ENCODE measurements around the gene ESPN. TPM values are rescaled to one million over a fixed set of nuclear protein-coding genes. Genes with fewer than 3 reads are reported as not detected.

The ESPN gene
- total RNA-seq, 1 experiment from 2014 or later: 53.1 TPM

DNA sequence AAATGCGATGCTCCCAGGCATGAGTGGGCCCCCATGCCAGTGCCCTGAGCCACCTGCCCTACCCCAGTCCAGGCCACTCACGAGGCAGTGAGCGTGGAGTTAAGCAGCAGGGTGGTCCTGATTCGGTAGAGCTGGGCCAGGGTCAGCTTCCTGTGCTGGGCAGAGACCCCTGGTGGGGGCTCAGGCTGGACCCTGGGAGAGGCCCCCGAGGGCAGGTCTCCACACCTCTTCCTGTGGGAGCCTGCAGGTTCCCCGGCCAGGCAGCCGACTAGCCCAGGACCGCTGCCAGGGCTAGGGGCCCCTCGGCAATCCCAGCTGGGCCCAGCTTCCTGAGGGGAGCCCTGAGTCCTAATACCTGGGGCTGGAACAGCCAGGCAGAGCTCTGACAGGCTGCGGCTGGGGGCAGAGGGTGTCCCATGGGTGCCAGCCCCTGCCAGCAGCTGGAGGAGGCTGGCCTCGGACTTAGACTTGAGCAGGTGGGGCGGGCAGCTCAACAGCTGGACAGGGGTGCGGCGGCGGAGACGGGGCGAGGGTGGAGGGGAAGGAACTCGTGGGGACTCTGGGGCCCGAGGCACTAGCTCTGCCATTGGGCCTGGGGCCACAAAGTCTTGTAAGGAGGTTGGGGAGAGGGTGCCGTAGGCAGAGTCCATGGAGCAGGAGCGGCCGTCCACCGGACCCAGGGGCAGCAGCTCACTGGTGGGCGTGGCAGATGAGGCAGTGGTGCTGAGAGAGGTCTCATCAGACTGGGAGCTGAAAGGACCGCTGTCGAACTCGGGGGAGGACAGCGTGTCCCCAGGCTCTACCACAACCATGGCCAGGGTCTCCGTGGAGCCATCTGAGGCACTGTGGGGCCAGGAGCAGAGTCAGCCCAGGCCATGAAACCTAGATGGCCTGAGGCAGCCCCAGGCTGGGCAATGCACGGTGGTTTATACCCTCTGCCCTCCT, 43.4 kb downstream of the ESPN start:
- no peak overlapping the region for H3K4ac ChIP-seq (ENCODE audit: low read depth, low read length)
- H3K14ac ChIP-seq (ENCODE audit: insufficient read depth, low read length): no peak overlapping the region
- H3K9me3 ChIP-seq (ENCODE audit: control insufficient read depth, low read depth, low read length): no peaks in the 10 kb centered on the region
- Mint-ChIP-seq H3K27ac (no peak overlapping the region; a peak in 1 of 7 replicates), H3K27me3 (ENCODE audit: low read depth) (no peaks in the 10 kb centered on the region; the same call in 1 of the 2 replicates), H3K9me3 (no peaks in the 10 kb centered on the region), H3K36me3 (ENCODE audit: insufficient read depth in 1 of 3, low read depth in 3 of 3) (peaks cover 17 to 53% (median 49%) of the 10 kb centered on the region in 3 experiments; a peak in 6 of 7 replicates), H3K4me3 (no peak overlapping the region), H3K4me1 (peaks cover 3 to 21% of the 10 kb centered on the region in 2 experiments; a peak in 3 of 4 replicates)
- no peaks in the 10 kb centered on the region for H3K79me2 ChIP-seq (ENCODE audit: insufficient read depth, low read length)
- TF ChIP-seq, protein P1, sequence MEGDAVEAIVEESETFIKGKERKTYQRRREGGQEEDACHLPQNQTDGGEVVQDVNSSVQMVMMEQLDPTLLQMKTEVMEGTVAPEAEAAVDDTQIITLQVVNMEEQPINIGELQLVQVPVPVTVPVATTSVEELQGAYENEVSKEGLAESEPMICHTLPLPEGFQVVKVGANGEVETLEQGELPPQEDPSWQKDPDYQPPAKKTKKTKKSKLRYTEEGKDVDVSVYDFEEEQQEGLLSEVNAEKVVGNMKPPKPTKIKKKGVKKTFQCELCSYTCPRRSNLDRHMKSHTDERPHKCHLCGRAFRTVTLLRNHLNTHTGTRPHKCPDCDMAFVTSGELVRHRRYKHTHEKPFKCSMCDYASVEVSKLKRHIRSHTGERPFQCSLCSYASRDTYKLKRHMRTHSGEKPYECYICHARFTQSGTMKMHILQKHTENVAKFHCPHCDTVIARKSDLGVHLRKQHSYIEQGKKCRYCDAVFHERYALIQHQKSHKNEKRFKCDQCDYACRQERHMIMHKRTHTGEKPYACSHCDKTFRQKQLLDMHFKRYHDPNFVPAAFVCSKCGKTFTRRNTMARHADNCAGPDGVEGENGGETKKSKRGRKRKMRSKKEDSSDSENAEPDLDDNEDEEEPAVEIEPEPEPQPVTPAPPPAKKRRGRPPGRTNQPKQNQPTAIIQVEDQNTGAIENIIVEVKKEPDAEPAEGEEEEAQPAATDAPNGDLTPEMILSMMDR (conservative IDR thresholded peaks at IDR 0.05): no peak
- H3K23me2 ChIP-seq (ENCODE audit: insufficient read length, low read depth, low read length, poor library complexity, severe bottlenecking): no peaks in the 10 kb centered on the region
- H3K27ac ChIP-seq (ENCODE audit: insufficient read length, low read depth, low read length): no peak overlapping the region
- H3K9ac ChIP-seq (ENCODE audit: extremely low read depth, insufficient read length, low read length): no peak overlapping the region
- no peaks in the 10 kb centered on the region for H4K20me1 ChIP-seq (ENCODE audit: control insufficient read depth, insufficient read depth, insufficient read length)
- H3K18ac ChIP-seq (ENCODE audit: insufficient read length, low read depth, low read length): no peak overlapping the region
- H4K5ac ChIP-seq (ENCODE audit: insufficient read length, low read depth, low read length): no peak overlapping the region
- H3K4me2 ChIP-seq (ENCODE audit: insufficient read depth, insufficient read length, low read length): no peak overlapping the region
- no peak overlapping the region for H2BK120ac ChIP-seq (ENCODE audit: low read depth, low read length, poor library complexity, severe bottlenecking)
- H2BK12ac ChIP-seq (ENCODE audit: insufficient read length, low read depth, low read length): no peak overlapping the region
- no peaks in the 10 kb centered on the region for H3K27me3 ChIP-seq (ENCODE audit: insufficient read depth, low read length)
- H2AK5ac ChIP-seq (ENCODE audit: insufficient read length, low read length): no peak overlapping the region
- H2BK5ac ChIP-seq (ENCODE audit: insufficient read length, low read length): no peak overlapping the region
- H3K56ac ChIP-seq (ENCODE audit: insufficient read length, low read depth, low read length): no peak overlapping the region
- no peak overlapping the region for H2AFZ ChIP-seq (ENCODE audit: low read length)
- no peak for DNase-seq
- no peak overlapping the region for H2BK15ac ChIP-seq (ENCODE audit: low read depth, low read length)
- H3K79me1 ChIP-seq (ENCODE audit: insufficient read depth, low read depth, low read length, poor library complexity, severe bottlenecking): no peaks in the 10 kb centered on the region
- H3K4me1 ChIP-seq (ENCODE audit: insufficient read depth, low read length): no peaks in the 10 kb centered on the region; the same call in 1 of the 2 replicates
- no peak overlapping the region for H3T11ph ChIP-seq (ENCODE audit: low read length)
- no peak overlapping the region for H4K8ac ChIP-seq (replicated peaks; ENCODE audit: insufficient read length, low read depth, low read length)
- no CpG with 5 or more reads among the region's 30 CpGs for WGBS (ENCODE audit: extremely low coverage, insufficient read length, low lambda C conversion rate)
- H2BK20ac ChIP-seq (ENCODE audit: low read depth, low read length, poor library complexity, severe bottlenecking): no peak overlapping the region
- H3K23ac ChIP-seq (ENCODE audit: insufficient read length, low read depth, low read length): no peak overlapping the region
- H4K91ac ChIP-seq (ENCODE audit: insufficient read length, low read depth, low read length): no peak overlapping the region
